ENCODE measurements around the gene ANKRD9.
"Not testable (repeated sequence)": the region's sequence is repeated elsewhere in the genome, so short reads cannot be mapped to it uniquely, and the experiment has no call there.

The ANKRD9 gene, protein sequence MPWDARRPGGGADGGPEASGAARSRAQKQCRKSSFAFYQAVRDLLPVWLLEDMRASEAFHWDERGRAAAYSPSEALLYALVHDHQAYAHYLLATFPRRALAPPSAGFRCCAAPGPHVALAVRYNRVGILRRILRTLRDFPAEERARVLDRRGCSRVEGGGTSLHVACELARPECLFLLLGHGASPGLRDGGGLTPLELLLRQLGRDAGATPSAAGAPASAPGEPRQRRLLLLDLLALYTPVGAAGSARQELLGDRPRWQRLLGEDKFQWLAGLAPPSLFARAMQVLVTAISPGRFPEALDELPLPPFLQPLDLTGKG

GRCh38 chr14:102509746-102510615 is at the start of gene ANKRD9:
Gene ANKRD9 (minus strand): TSS chr14:102509776. CDS start chr14:102507889, 1,887 bp downstream.
- peak; percentile 56 for DNase-seq

- no peak for DNase-seq
Measured at GRCh38 chr14:102558556-102558955, 49.0 kb upstream of the ANKRD9 start.

- DNase-seq = no peak
Measured at GRCh38 chr14:102557434-102558226, 48.1 kb upstream of the ANKRD9 start.

DNA sequence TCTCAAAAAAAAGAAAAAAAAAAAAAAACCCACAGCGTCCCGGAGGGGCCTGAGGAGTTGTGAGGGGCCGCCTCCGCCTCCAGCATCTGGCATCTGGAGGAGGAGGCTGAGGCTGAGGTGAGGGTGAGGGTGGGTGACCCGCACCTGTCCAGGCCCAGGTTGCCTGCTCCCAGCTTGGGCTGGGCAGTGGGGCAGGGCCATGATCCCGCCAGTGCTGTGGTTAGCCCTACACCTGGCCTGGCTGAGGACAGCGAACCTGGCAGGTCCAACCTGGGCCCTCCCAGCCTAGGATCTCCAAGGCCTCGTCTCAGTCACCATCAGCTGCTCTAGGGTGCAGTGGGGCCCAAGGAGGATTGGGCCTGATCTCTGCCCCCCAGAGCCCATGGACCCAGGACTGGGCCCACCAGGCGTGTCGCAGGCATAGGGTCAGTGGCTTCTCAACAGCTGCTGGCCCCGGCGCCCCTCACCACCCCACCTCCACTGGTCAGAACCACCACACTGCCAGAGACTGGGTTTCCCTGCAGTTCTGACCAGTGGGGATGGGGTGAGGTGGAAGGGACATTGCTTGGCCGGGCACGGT is 46.6 kb upstream of the ANKRD9 start:
- no peak for DNase-seq

DNA sequence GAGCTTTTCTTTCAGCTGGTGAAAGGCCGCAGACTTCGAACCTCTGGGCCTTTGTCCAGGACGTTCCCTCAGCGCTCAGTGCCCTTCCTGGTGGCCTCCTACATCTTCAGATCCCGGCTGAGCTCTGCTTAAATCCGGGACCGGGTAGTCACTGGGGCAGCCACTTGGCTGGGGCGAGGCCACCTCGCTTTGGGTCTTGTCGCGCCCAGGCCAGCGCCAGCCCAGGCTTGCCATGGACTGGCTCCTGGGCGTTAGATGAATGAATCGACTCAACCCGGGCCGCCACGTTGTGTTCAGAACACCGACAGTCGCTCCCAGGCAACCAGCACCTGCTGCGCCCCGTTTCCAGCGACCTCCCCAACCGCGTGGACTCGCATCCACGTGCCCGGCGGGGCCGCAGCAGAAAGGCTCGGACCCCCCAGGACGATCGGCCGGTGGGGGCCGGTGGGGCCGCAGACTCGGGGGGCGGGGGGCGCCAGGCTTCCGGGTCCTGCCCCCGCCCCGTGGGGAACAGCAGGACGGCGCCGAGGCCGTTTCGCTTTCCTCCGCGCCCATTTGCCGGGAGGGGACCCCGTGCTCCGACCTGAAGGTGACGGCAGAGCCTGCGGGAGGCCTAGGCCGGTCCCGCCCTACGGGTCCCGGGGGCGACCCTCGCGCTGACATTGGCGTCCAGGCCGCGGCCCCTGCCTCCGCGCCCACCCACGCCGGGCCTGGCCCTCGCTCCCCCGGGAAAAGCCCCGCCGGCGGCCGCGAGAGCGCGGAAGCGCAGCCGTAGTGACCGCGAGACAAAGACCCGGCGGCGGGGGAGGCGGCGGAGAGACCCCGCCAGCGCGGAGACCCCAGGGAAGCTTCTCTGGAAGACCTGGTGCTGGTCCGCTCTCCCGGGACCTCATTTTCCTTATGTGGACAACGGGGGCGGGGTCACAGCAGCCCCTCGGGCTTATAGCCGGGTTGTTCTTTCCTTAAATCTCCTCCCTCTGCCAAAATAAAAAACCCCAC is 45.5 kb upstream of the ANKRD9 start:
- DNase-seq = no peak

DNA sequence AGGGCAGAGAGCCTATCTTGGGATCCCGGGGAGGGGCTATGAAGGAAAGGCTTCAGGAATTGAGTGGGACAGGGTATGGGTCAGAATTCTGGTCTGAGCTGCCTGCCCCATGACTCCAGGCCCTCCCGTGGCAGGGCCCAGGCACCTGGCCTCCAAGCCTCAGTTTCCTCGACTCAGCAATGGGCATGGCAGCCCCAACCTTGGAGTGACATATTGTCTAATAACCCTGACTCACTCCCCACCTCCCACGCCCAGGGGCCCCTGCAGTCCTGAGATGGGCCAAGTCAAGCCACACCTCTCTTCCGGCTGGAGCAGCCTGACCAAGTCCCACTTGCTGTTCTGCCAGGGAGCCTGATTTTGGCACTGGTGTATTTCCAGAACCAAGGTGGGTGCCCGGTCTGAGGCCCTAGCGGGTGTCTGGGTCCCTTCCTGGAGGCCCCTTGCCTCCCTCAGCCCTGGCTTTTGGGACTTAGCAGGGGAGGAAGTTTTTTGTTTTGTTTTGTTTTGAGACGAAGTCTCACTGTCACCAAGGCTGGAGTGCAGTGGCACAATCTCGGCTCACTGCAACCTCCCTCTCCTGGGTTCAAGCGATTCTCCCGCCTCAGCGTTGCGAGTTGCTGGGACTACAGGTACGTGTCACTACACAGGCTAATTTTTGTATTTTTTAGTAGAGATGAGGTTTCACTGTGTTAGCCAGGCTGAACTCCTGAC is 42.6 kb upstream of the ANKRD9 start:
- no peak for DNase-seq

- not testable (repeated sequence) for DNase-seq
Measured at GRCh38 chr14:102550927-102551401, 41.4 kb upstream of the ANKRD9 start.

GRCh38 chr14:102548616-102549240 is 39.2 kb upstream of the ANKRD9 start:
- DNase-seq = no peak

DNA sequence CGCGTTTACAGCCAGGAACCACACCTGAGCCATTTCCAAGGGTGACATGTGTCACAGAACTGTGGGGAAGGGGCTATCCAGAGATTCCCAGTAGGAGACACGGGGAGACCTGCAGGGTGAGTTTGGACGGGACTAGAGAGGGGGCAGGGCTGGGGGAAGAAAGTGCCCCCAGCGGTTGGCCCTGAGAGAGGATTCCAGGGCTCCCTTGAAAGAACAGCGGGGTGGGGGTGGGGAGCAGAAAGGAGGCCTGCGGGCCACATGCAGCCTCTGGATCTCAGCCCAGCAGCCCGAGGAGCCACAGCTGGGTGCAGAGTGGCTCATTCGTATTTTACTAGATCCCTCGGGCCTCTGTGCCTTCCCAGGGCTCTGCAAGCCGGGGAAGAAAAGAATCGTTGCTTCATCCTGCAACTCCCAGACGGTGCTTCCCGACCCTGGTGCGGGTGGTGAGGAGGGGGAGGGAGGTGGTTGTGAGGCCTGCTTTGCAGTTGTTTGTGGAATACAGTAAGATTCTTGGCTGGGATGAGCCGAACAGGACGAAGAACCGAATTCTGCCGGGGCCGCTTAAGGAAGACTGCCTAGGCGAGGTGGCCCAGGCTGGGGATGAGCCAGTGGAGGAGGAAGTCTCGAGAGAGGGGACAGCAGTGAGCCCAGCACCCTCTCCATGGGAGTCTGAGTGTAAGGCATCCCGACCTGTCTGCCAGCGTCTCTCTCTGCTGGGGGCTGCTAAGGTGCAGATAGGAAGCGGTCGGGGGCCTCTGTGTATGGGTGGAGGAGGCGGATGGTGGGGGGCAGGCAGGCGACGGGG is 36.1 kb upstream of the ANKRD9 start:
- DNase-seq = no peak

GRCh38 chr14:102544747-102545460 is 35.3 kb upstream of the ANKRD9 start:
- no peak for DNase-seq

DNA sequence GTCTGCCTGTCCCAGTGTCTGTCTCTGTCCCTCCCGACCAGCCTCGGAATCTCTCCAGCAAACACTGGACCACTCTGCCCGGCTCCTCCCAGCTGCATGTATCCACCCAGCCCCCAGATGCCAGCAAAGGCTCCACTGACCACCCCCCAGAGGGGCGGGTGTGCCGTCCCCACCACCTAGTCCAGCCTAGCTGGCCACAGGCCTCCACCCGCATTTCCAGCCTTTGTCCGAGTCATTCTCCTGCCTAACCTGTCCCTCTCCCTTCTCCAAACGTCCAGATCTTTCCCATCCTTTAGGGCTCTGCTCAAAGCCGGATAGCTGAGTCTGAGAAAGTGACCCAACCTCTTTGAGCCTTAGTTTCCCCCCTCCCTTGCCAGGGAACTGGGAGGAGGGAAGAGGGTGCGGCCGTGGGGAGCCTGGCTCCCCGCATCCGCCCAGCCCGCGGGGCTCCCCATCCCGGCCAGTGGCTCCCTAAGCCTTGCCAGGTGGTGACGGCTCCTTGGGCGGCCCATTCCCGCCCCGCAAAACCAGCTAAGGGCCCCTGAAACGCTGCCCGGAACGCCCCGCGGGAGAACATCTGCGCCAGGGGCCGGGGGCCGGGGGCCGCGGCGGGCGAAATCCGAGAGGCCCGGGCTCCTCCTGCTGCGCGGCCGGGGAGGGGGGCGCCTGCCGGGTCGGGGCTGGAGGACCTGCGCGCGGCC is 34.6 kb upstream of the ANKRD9 start:
- DNase-seq = no peak

- no peak for DNase-seq
Measured at GRCh38 chr14:102541771-102542170, 32.2 kb upstream of the ANKRD9 start.

GRCh38 chr14:102541029-102541491 is 31.5 kb upstream of the ANKRD9 start:
- not testable (repeated sequence) for DNase-seq

- no peak for DNase-seq
Measured at GRCh38 chr14:102540315-102541028, 30.9 kb upstream of the ANKRD9 start.

- DNase-seq = no peak
Measured at GRCh38 chr14:102539544-102540314, 30.2 kb upstream of the ANKRD9 start.

Data from GOT3 (cell line).